NT2/D1 (cell line): Measurements from ENCODE around the gene TFAP2E.

Source experiments
- DNase-seq: peaks from one replicate; pipeline ENCODE4 v3.0.0-alpha.2; 2011; ENCODE audit warnings: low read depth, low spot score
- H3K27me3 ChIP-seq: 2 replicates; pipeline ENCODE4 v1.6.0; 2011; ENCODE audit warnings: mild to moderate bottlenecking; ENCODE audit not compliant: insufficient read length, insufficient read depth
- H3K36me3 ChIP-seq: 2 replicates; pipeline ENCODE4 v1.6.1; 2011; ENCODE audit warnings: mild to moderate bottlenecking, low read length, mixed read lengths; ENCODE audit not compliant: insufficient read depth, insufficient read length
- H3K4me1 ChIP-seq: 2 replicates; pipeline ENCODE4 v1.5.1; 2011; ENCODE audit not compliant: insufficient read depth, insufficient read length
- H3K4me3 ChIP-seq: 2 replicates; pipeline ENCODE4 v1.5.1; 2011; ENCODE audit warnings: low read depth; ENCODE audit not compliant: insufficient read length
- H3K9ac ChIP-seq: 2 replicates; pipeline ENCODE4 v1.6.0; 2011; ENCODE audit warnings: low read depth; ENCODE audit not compliant: insufficient read length
- H3K9me3 ChIP-seq: 2 replicates; pipeline ENCODE4 v1.5.1; 2011; ENCODE audit warnings: mild to moderate bottlenecking, low read length; ENCODE audit not compliant: insufficient read depth
- SUZ12 ChIP-seq: IDR thresholded peaks from 2 replicates; pipeline ENCODE4 v1.6.1; 2011; ENCODE audit not compliant: insufficient read length, insufficient read depth; ENCODE audit errors: extremely low read depth
- YY1 ChIP-seq: IDR thresholded peaks from 2 replicates; pipeline ENCODE4 v1.6.1; 2011; ENCODE audit not compliant: insufficient read length, insufficient read depth
- ZNF274 ChIP-seq: IDR thresholded peaks from 2 replicates; pipeline ENCODE4 v1.6.1; 2011; ENCODE audit warnings: mild to moderate bottlenecking, low read depth, low read length

TFAP2E gene

GRCh38 chr1:35587736-35588135 is 14.6 kb downstream of the TFAP2E start:
- TF ChIP-seq ZNF274 (no peak), SUZ12 (no peak), YY1 (no peak)
- no peaks in the 10 kb centered on the region for H3K9me3 ChIP-seq
- no peak overlapping the region for H3K4me3 ChIP-seq
- no peak for DNase-seq
- H3K36me3 ChIP-seq: peaks cover 10% of the 10 kb centered on the region
- no peaks in the 10 kb centered on the region for H3K27me3 ChIP-seq
- H3K4me1 ChIP-seq: no peaks in the 10 kb centered on the region
- no peak overlapping the region for H3K9ac ChIP-seq

- no peak for TF ChIP-seq YY1
- TF ChIP-seq SUZ12: no peak
- no peak for TF ChIP-seq ZNF274
- Histone ChIP-seq H3K27me3 (no peaks in the 10 kb centered on the region), H3K36me3 (peaks cover 10% of the 10 kb centered on the region), H3K9me3 (no peaks in the 10 kb centered on the region), H3K9ac (no peak overlapping the region), H3K4me1 (no peaks in the 10 kb centered on the region), H3K4me3 (no peak overlapping the region)
- DNase-seq: no peak
Observed at GRCh38 chr1:35588197-35588910, 15.2 kb downstream of the TFAP2E start.

GRCh38 chr1:35589516-35590427 is 16.7 kb downstream of the TFAP2E start:
- no peak overlapping the region for H3K9ac ChIP-seq
- H3K27me3 ChIP-seq: no peaks in the 10 kb centered on the region
- TF ChIP-seq ZNF274: no peak
- TF ChIP-seq YY1: no peak
- TF ChIP-seq SUZ12: no peak
- DNase-seq: no peak
- H3K4me1 ChIP-seq: no peaks in the 10 kb centered on the region
- H3K9me3 ChIP-seq: no peaks in the 10 kb centered on the region
- H3K36me3 ChIP-seq: peaks cover 10% of the 10 kb centered on the region
- no peak overlapping the region for H3K4me3 ChIP-seq

GRCh38 chr1:35590476-35591040 is 17.4 kb downstream of the TFAP2E start:
- no peak overlapping the region for H3K4me3 ChIP-seq
- no peaks in the 10 kb centered on the region for H3K9me3 ChIP-seq
- H3K27me3 ChIP-seq: no peaks in the 10 kb centered on the region
- peaks cover 12% of the 10 kb centered on the region for H3K36me3 ChIP-seq
- no peak for DNase-seq
- TF ChIP-seq SUZ12 (no peak), YY1 (no peak), ZNF274 (no peak)
- no peak overlapping the region for H3K9ac ChIP-seq
- H3K4me1 ChIP-seq: no peaks in the 10 kb centered on the region

GRCh38 chr1:35591211-35591610 is 18.1 kb downstream of the TFAP2E start:
- DNase-seq: no peak
- Histone ChIP-seq H3K4me1 (no peaks in the 10 kb centered on the region), H3K36me3 (peaks cover 17% of the 10 kb centered on the region), H3K9me3 (no peaks in the 10 kb centered on the region), H3K4me3 (no peak overlapping the region), H3K9ac (no peak overlapping the region), H3K27me3 (no peaks in the 10 kb centered on the region)
- TF ChIP-seq SUZ12: no peak
- TF ChIP-seq ZNF274: no peak
- TF ChIP-seq YY1: no peak

GRCh38 chr1:35592991-35593769 is 20.1 kb downstream of the TFAP2E start:
- H3K36me3 ChIP-seq: peaks cover 30% of the 10 kb centered on the region
- H3K27me3 ChIP-seq: no peaks in the 10 kb centered on the region
- no peaks in the 10 kb centered on the region for H3K4me1 ChIP-seq
- H3K9ac ChIP-seq: no peak overlapping the region
- no peak for DNase-seq
- no peak for TF ChIP-seq SUZ12
- no peak for TF ChIP-seq YY1
- TF ChIP-seq ZNF274: no peak
- no peaks in the 10 kb centered on the region for H3K9me3 ChIP-seq
- no peak overlapping the region for H3K4me3 ChIP-seq
